GM12878 (cell line): ENCODE results near the gene ANKRD11. TPM values are rescaled to one million over a fixed set of nuclear protein-coding genes. Genes with fewer than 3 reads are reported as not detected.

Experiments used
- ATF2 ChIP-seq: IDR thresholded peaks from 2 replicates; pipeline ENCODE4 v1.6.1; 2012; ENCODE audit warnings: low read length, inconsistent platforms
- BCL11A ChIP-seq: IDR thresholded peaks from 2 replicates; pipeline ENCODE4 v1.6.1; 2011; ENCODE audit warnings: low read depth, low read length
- CUX1 ChIP-seq: IDR thresholded peaks from 2 replicates; pipeline ENCODE4 v1.6.1; 2012; ENCODE audit warnings: improper control_type of control experiment, low read depth, low read length; ENCODE audit not compliant: insufficient replicate concordance
- FOS ChIP-seq: IDR thresholded peaks from 3 replicates; pipeline ENCODE4 v1.6.1; 2011; ENCODE audit warnings: borderline replicate concordance; ENCODE audit not compliant: insufficient read length; ENCODE audit errors: extremely low read depth
- MYC ChIP-seq: IDR thresholded peaks from 2 replicates; pipeline ENCODE4 v1.6.1; 2011; ENCODE audit warnings: mild to moderate bottlenecking, low read length, moderate library complexity, inconsistent platforms; ENCODE audit not compliant: insufficient read depth, insufficient replicate concordance, insufficient read length, severe bottlenecking
- SREBF2 ChIP-seq: IDR thresholded peaks from 2 replicates; pipeline ENCODE4 v1.6.1; 2012; ENCODE audit warnings: mild to moderate bottlenecking, low read length
- SUPT20H ChIP-seq: IDR thresholded peaks from 2 replicates; pipeline ENCODE4 v1.6.1; 2011; ENCODE audit warnings: low read depth, mild to moderate bottlenecking, low read length, moderate library complexity, borderline replicate concordance; ENCODE audit not compliant: control insufficient read depth
- ZBED1 ChIP-seq: IDR thresholded peaks from 2 replicates; pipeline ENCODE4 v1.6.1; 2016; ENCODE audit warnings: borderline replicate concordance
- ZNF207 ChIP-seq: fragments of 450-650 bp; IDR thresholded peaks from 2 replicates; pipeline ENCODE4 v1.6.1; 2014; ENCODE audit warnings: antibody characterized with exemption, mild to moderate bottlenecking, borderline replicate concordance
- polyA plus RNA-seq, 11 experiments: library from polyadenylated mRNA; depleted of rRNA in 4 of 11; unstranded in 6 of 11; stranded (reverse) in 5 of 11; fragments of >200 nt; fragmentation: Nextera tagmentation in 4 of 11; fragmentation: Illumina TruSeq in 1 of 11; extraction: Ambion mirVana in 4 of 11; extraction: Trizol in 1 of 11; gene quantifications; 1 replicate in 1 of 11; 2 replicates in 10 of 11; pipeline versions ENCODE4 v1.2.1 to v1.2.3, GENCODE V29; 2011 to 2016; ENCODE audit warnings: inconsistent platforms in 2 of 11, missing spikeins in 2 of 11, low read depth in 1 of 11
- total RNA-seq, 4 experiments: library from RNA; depleted of rRNA in 3 of 4; stranded (reverse); fragments of >200 nt in 3 of 4; fragmentation: Illumina TruSeq in 1 of 4; extraction: Trizol in 1 of 4; gene quantifications; 2 replicates each; pipeline versions ENCODE4 v1.2.1 to v1.2.3, GENCODE V29; 2013 to 2021

ANKRD11 gene
- total and polyA plus RNA-seq, 10 of the 15 experiments (the other 5 are each of a cell fraction or from before 2014, with no cell fraction given): 5.1 to 103 (median 27.4) TPM

GRCh38 chr16:89475144-89475543, 15.2 kb downstream of the ANKRD11 start (continued):
- TF ChIP-seq FOS (no peak), ZNF207 (no peak), ZBED1 (no peak), SUPT20H (no peak), BCL11A (no peak), CUX1 (no peak), ATF2 (no peak), SREBF2 (no peak), MYC (no peak)
